ENCODE measurements around the gene SENP5. TPM values are rescaled to one million over a fixed set of nuclear protein-coding genes. Genes with fewer than 3 reads are reported as not detected.

SENP5 gene
- total RNA-seq, 2 donors from 2014 or later = 28.3 to 62.9 TPM

GRCh38 chr3:196896229-196896628 lies 28.5 kb downstream of the SENP5 start:
- Histone ChIP-seq H3K27ac (no peak overlapping the region), H3K4me3 (no peak overlapping the region), H3K4me1 (replicated peaks) (no peaks in the 10 kb centered on the region), H3K27me3 (replicated peaks; ENCODE audit: insufficient read depth) (no peaks in the 10 kb centered on the region), H3K9me3 (no peaks in the 10 kb centered on the region), H3K36me3 (no peaks in the 10 kb centered on the region)
- intact Hi-C loops (cut with DNase I) = no loop called here
- no peak for DNase-seq (ENCODE audit: low spot score)
- 93% methylated on average over 6 of the region's 6 CpGs for WGBS
- TF ChIP-seq POLR2AphosphoS5 (IDR thresholded peaks at IDR 0.05) (no peak), POLR2A (IDR thresholded peaks at IDR 0.05) (no peak)
- TF ChIP-seq, protein P1, sequence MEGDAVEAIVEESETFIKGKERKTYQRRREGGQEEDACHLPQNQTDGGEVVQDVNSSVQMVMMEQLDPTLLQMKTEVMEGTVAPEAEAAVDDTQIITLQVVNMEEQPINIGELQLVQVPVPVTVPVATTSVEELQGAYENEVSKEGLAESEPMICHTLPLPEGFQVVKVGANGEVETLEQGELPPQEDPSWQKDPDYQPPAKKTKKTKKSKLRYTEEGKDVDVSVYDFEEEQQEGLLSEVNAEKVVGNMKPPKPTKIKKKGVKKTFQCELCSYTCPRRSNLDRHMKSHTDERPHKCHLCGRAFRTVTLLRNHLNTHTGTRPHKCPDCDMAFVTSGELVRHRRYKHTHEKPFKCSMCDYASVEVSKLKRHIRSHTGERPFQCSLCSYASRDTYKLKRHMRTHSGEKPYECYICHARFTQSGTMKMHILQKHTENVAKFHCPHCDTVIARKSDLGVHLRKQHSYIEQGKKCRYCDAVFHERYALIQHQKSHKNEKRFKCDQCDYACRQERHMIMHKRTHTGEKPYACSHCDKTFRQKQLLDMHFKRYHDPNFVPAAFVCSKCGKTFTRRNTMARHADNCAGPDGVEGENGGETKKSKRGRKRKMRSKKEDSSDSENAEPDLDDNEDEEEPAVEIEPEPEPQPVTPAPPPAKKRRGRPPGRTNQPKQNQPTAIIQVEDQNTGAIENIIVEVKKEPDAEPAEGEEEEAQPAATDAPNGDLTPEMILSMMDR (IDR thresholded peaks at IDR 0.05) = no peak

GRCh38 chr3:196901768-196902167 lies 34.0 kb downstream of the SENP5 start:
- no peaks in the 10 kb centered on the region for H3K4me1 ChIP-seq (replicated peaks)
- H3K36me3 ChIP-seq = peaks cover 0 to 7% of the 10 kb centered on the region in 2 donors
- WGBS = 94% methylated on average over 1 of the region's 1 CpG

GRCh38 chr3:196902296-196902695 lies 34.6 kb downstream of the SENP5 start:
- H3K4me1 ChIP-seq (replicated peaks) = no peaks in the 10 kb centered on the region
- peaks cover 0 to 7% of the 10 kb centered on the region in 2 donors for H3K36me3 ChIP-seq
- no peak overlapping the region for H3K4me3 ChIP-seq
- no peaks in the 10 kb centered on the region for H3K9me3 ChIP-seq
- 80% methylated on average over 1 of the region's 1 CpG for WGBS
- no peaks in the 10 kb centered on the region for H3K27me3 ChIP-seq (replicated peaks; ENCODE audit: insufficient read depth)
- intact Hi-C loops (cut with DNase I) = no loop called here
- TF ChIP-seq POLR2A (IDR thresholded peaks at IDR 0.05) (no peak), POLR2AphosphoS5 (IDR thresholded peaks at IDR 0.05) (no peak)
- TF ChIP-seq, protein P1 (IDR thresholded peaks at IDR 0.05) = no peak
- no peak for DNase-seq (ENCODE audit: low spot score)
- H3K27ac ChIP-seq = no peak overlapping the region

More at GRCh38 chr3:196901768-196902167, 34.0 kb downstream of the SENP5 start:
- TF ChIP-seq, protein P1 (IDR thresholded peaks at IDR 0.05) = no peak
- TF ChIP-seq POLR2A (IDR thresholded peaks at IDR 0.05) (no peak), POLR2AphosphoS5 (IDR thresholded peaks at IDR 0.05) (no peak)
- no peak overlapping the region for H3K4me3 ChIP-seq
- DNase-seq (ENCODE audit: low spot score) = no peak
- no peak overlapping the region for H3K27ac ChIP-seq
- no peaks in the 10 kb centered on the region for H3K27me3 ChIP-seq (replicated peaks; ENCODE audit: insufficient read depth)
- intact Hi-C loops (cut with DNase I) = no loop called here
- H3K9me3 ChIP-seq = no peaks in the 10 kb centered on the region

- no peak overlapping the region for H3K4me3 ChIP-seq
- 91% methylated on average over 2 of the region's 2 CpGs for WGBS
- H3K27ac ChIP-seq = no peak overlapping the region
- intact Hi-C loops (cut with DNase I) = no loop called here
- DNase-seq (ENCODE audit: low spot score) = no peak
- no peaks in the 10 kb centered on the region for H3K9me3 ChIP-seq
- no peaks in the 10 kb centered on the region for H3K27me3 ChIP-seq (replicated peaks; ENCODE audit: insufficient read depth)
- peaks cover 0 to 7% of the 10 kb centered on the region in 2 donors for H3K36me3 ChIP-seq
- TF ChIP-seq POLR2A (IDR thresholded peaks at IDR 0.05) = no peak
- TF ChIP-seq, protein P1 (IDR thresholded peaks at IDR 0.05) = no peak
- TF ChIP-seq POLR2AphosphoS5 (IDR thresholded peaks at IDR 0.05) = no peak
- no peaks in the 10 kb centered on the region for H3K4me1 ChIP-seq (replicated peaks)
Measured at GRCh38 chr3:196903740-196904139, 36.0 kb downstream of the SENP5 start.

GRCh38 chr3:196914866-196915265 lies 47.1 kb downstream of the SENP5 start:
- Histone ChIP-seq H3K36me3 (no peaks in the 10 kb centered on the region), H3K9me3 (no peaks in the 10 kb centered on the region), H3K4me3 (no peak overlapping the region), H3K27me3 (replicated peaks; ENCODE audit: insufficient read depth) (no peaks in the 10 kb centered on the region), H3K27ac (no peak overlapping the region), H3K4me1 (replicated peaks) (no peaks in the 10 kb centered on the region)
- intact Hi-C loops (cut with DNase I) = no loop called here
- TF ChIP-seq POLR2A (IDR thresholded peaks at IDR 0.05) = no peak
- TF ChIP-seq, protein P1 (IDR thresholded peaks at IDR 0.05) = no peak
- no peak for TF ChIP-seq POLR2AphosphoS5 (IDR thresholded peaks at IDR 0.05)
- no peak for DNase-seq (ENCODE audit: low spot score)
- 78% methylated on average over 4 of the region's 4 CpGs for WGBS

Data from prostate gland (tissue), 2 donors.